D721Med (cell line): ENCODE data around the gene TSPAN2.

ENCODE experiments used
- DNase-seq: peaks from one replicate; pipeline ENCODE4 v3.0.0; 2011; ENCODE audit warnings: low spot score; ENCODE audit not compliant: insufficient read length
- FAIRE-seq: peaks from 2 replicates; lab custom pipeline; 2011; peaks lifted over from hg19 to GRCh38; lab: Jason Lieb, UNC
- TF ChIP-seq, protein P1 (sequence below): IDR thresholded peaks from 2 replicates; pipeline ENCODE4 v1.5.1; 2012; ENCODE audit warnings: mild to moderate bottlenecking, control low read depth; ENCODE audit not compliant: insufficient read depth; ENCODE audit errors: missing control alignments

The TSPAN2 gene

DNA sequence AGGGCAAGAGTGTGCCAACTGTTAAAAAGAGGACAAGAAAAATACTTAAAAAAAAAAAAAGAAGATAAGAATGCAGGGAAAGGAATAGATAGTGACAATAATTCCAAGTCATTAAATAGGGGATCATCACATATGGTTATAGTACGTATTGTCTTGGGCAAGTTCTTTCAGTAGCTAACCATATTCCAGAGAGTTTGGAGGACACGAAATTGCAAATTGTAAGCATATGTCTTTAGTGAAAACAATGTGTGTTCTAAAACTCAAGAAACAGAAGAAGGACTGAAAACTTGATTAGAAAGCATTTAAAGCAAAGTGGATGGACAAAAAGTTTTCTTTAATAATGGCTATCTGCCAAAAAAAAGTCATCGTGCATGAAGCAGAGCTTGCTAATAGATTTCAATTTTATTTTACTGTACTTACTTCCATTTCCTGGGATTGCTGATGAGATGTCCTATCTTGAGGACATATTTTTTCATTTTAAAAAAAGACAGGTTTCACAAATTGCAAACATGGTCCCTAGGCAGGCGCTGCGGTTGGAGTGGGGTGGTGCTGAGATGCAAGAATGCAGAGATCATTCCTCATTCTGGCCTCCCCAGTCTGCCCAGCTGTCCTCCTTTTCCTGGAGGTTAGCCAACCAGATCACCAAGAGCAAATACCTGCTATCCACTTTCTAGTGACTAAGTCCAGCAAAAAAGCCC, 11.9 kb downstream of the TSPAN2 start:
- TF ChIP-seq, protein P1, sequence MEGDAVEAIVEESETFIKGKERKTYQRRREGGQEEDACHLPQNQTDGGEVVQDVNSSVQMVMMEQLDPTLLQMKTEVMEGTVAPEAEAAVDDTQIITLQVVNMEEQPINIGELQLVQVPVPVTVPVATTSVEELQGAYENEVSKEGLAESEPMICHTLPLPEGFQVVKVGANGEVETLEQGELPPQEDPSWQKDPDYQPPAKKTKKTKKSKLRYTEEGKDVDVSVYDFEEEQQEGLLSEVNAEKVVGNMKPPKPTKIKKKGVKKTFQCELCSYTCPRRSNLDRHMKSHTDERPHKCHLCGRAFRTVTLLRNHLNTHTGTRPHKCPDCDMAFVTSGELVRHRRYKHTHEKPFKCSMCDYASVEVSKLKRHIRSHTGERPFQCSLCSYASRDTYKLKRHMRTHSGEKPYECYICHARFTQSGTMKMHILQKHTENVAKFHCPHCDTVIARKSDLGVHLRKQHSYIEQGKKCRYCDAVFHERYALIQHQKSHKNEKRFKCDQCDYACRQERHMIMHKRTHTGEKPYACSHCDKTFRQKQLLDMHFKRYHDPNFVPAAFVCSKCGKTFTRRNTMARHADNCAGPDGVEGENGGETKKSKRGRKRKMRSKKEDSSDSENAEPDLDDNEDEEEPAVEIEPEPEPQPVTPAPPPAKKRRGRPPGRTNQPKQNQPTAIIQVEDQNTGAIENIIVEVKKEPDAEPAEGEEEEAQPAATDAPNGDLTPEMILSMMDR, result no peak
- DNase-seq (no peak), FAIRE-seq (no peak)

DNA sequence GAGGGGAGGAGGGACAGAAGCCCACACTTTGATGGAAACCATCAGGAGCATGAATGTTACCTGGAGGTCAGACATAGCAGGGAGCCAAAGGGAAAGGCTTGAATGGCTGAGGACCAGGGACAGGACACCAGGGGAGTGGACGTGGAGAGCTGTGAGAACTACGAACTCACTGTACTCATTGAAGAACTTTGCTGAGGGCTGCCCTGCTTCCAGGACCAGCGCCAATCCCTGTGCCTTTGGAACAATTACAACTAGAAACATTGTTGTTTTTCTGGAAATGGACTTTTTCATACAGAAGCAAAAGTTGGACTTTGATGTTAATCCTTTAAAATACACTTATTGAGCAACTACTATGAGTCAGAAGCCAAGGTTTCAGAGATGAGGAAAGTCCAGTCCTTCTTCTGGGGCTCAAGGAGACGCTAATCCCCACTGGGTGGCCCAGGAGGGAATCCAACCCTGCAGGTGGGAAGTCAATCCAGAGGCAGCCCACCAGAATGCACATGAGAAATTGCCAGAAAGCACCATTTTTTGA, 12.9 kb downstream of the TSPAN2 start:
- FAIRE-seq, result no peak
- TF ChIP-seq, protein P1, result no peak
- DNase-seq, result no peak

DNA sequence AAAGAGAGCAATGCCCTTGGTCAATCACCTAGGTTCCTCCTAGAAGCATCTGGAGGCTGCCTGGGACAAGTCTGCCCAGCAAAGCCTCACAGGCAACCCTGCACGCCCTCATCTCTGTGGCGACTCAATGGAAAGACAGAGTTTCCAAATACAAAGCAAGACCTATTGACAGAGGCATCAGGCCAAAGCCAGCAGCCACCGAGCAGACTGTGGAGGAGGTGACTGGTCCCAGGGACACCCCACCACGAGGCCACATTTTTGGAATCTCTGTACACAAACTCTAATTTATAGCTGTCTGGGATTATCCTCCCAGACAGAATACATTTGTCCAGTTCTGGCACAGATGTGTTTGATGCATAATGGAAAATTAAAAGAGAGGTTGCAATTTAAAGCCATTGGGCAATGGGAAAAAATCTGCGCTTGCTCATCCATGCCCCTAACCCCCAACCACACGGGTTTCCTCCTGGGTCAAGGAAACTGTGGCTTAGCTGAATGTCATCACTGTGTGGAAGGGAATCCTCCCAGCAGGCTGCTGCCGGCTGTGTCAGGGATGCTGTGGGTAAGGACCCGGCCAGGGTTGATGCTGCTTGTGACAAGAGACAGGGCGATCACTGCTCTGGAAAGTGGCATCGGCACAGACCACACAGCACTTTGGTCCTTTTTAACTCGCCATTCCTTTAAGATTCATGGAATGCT, 14.3 kb downstream of the TSPAN2 start:
- FAIRE-seq, result no peak
- DNase-seq, result no peak
- TF ChIP-seq, protein P1, result no peak

DNA sequence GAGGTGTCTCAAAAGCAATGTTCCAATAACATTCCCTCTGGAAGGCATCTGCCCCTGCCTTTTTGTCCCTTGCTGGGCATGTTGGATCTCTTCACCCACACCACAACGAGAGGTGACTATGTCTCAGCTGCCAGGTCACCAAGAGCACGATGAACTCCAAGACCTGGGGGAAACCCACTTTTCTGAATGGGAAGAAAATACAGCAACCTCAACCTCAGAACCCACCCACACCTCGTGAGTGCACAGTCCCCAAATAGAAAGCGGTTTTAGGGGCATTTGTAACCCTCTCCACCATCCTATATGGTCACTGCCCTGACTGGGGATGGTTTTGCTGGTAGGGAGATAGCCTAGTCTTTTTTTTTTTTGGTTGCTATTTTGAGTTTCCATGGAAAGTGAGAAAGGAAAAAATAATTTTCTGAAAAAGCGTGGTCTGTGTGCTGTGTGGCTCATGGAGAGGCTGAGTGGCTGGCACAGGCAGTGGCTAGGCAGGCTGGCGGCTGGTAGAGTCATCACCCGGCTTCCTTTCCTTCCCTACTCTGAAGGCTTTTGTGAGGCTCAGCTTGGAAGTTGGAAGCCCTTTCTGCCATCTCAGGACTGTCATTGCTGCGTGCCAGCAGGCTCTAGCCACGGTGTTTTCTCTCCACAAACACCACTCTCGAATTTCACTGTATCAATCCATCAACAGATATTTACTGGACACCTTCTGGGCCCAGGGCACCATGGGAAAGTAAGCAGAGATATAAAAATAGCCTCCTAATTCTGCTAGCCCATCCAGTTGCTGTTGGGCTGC, 15.8 kb downstream of the TSPAN2 start:
- no peak for DNase-seq
- TF ChIP-seq, protein P1, result no peak
- FAIRE-seq, result no peak

DNA sequence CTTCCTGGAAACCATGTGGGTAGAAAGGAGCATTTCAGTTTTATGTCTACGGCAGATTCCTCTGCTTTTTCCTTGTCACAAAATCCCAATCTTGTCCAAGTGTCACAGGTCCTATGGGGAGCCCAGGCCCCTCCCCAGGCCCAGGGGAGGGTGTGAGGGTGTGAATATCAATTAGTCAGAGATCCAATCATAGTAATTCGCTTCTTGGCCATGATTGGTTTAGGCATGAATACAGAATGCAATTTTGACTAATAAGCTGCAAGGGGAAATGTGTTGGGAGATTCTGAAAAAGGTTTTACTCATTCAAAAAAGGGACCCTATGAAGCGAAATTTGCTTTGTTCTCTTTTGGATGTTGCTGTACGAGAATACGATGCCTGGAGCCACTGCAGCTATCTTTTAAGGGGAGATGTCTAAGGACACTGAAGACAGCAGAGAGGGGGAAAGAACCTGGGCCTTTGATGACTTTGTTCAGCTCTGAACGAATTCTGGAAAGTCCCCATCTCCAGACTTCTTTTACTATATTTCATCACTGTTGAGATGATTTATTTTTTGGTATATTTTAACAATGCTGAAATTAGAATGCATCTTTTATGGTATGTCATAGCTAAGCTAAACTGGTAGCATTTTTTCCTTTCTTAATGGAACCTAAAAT, 18.2 kb downstream of the TSPAN2 start:
- DNase-seq (no peak), FAIRE-seq (no peak)
- TF ChIP-seq, protein P1, result no peak

DNA sequence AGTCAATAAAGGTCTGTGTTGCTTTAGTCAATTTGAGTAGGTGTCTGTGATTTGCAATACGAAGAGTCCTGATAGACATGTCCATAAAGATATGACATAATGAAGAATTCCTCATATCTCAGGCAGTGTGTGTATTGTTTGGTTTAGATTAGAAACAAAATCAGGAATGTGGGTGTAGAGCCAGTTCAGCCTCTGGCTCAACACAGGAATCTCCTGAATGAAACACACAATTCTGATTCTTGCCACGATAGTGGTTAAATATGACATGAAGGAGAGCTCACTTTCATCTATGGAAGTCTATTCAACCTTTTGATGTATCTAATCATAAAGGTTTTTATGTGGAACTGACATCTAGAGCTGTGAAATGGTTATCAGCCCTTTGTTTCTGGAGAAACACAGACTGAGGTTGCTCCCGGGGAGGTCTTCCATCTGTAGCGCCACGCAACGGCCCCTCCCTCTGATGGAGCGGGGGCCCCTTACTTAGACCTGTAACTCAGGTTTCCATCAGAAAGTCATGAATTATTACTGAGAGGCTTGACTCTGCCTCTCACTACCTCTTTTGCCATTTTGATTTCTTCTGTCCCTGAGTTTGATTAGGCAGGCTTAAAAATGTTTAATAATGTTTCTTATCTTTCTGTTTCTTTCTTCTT, 19.5 kb downstream of the TSPAN2 start:
- TF ChIP-seq, protein P1, result no peak
- FAIRE-seq, result no peak
- DNase-seq, result no peak
